GM18858 (cell line): ENCODE measurements around the gene OR5M11.
"Not testable (repeated sequence)": the region's sequence is repeated elsewhere in the genome, so short reads cannot be mapped to it uniquely, and the experiment has no call there.

Experiments used
- ATAC-seq: cut with Tn5 transposase; IDR thresholded peaks from one replicate; pipeline ENCODE4 v1.9.1; 2021; ENCODE audit not compliant: unreplicated experiment

OR5M11 gene

GRCh38 chr11:56543157-56543556 lies at the start of gene OR5M11:
OR5M11 (minus strand) TSS chr11:56543257; CDS start chr11:56543257, 0 bp downstream.
- ATAC-seq = no peak

- not testable (repeated sequence) for ATAC-seq
Measured at GRCh38 chr11:56592088-56592717, 49.1 kb upstream of the OR5M11 start.

- no peak for ATAC-seq
Measured at GRCh38 chr11:56577621-56578020, 34.6 kb upstream of the OR5M11 start, which contains the start of gene OR5M10. OR5M10 (minus strand) TSS chr11:56577721; CDS start chr11:56577721, 0 bp downstream.

- ATAC-seq = no peak
Measured at GRCh38 chr11:56558574-56558973, 15.5 kb upstream of the OR5M11 start.

GRCh38 chr11:56554691-56555090 lies 11.6 kb upstream of the OR5M11 start:
- not testable (repeated sequence) for ATAC-seq

GRCh38 chr11:56545531-56545930 lies 2.5 kb upstream of the OR5M11 start:
- no peak for ATAC-seq

- ATAC-seq = no peak
Measured at GRCh38 chr11:56543739-56544138, 682 bp upstream of the OR5M11 start.

- ATAC-seq = no peak
Measured at GRCh38 chr11:56533054-56533740, 9.9 kb downstream of the OR5M11 start.

- ATAC-seq = no peak
Measured at GRCh38 chr11:56531856-56532255, 11.2 kb downstream of the OR5M11 start.

- ATAC-seq = no peak
Measured at GRCh38 chr11:56522008-56522407, 21.0 kb downstream of the OR5M11 start.

- ATAC-seq = no peak
Measured at GRCh38 chr11:56513280-56513679, 29.8 kb downstream of the OR5M11 start.

- ATAC-seq = no peak
Measured at GRCh38 chr11:56509439-56509838, 33.6 kb downstream of the OR5M11 start.

- ATAC-seq = no peak
Measured at GRCh38 chr11:56497010-56497409, 46.0 kb downstream of the OR5M11 start.

- no peak for ATAC-seq
Measured at GRCh38 chr11:56495117-56495516, 47.9 kb downstream of the OR5M11 start.
